Smooth muscle cell (in vitro differentiated cells): ENCODE data around the gene PITRM1. TPM values are rescaled to one million over a fixed set of nuclear protein-coding genes. Genes with fewer than 3 reads are reported as not detected.
A peak's percentile ranks its signal among the peaks of the same experiment; 100 is the strongest.
"Not testable (repeated sequence)": the region's sequence is repeated elsewhere in the genome, so short reads cannot be mapped to it uniquely, and the experiment has no call there.

Experiments used
- DNase-seq: peaks from one replicate; lab custom pipeline; 2025; ENCODE audit not compliant: unreplicated experiment; lab: John Stamatoyannopoulos, UW
- H2AFZ ChIP-seq: fragments of 200-600 bp; sonication (generic); 2 replicates; pipeline ENCODE4 v1.6.0; 2016; ENCODE audit warnings: antibody characterized with exemption, low read depth, mild to moderate bottlenecking
- H3F3A ChIP-seq: fragments of 200-600 bp; sonication (generic); 2 replicates; pipeline ENCODE4 v1.6.0; 2017; ENCODE audit warnings: antibody characterized with exemption, low read depth
- H3K27ac ChIP-seq: fragments of 200-600 bp; sonication (generic); 2 replicates; pipeline ENCODE4 v1.5.1; 2016; ENCODE audit warnings: low read depth, mild to moderate bottlenecking
- H3K27me3 ChIP-seq: fragments of 200-600 bp; sonication (generic); 2 replicates; pipeline ENCODE4 v1.6.1; 2016; ENCODE audit warnings: low read depth, mild to moderate bottlenecking
- H3K36me3 ChIP-seq: fragments of 200-600 bp; sonication (generic); 2 replicates; pipeline ENCODE4 v1.5.1; 2016; ENCODE audit warnings: low read depth
- H3K4me1 ChIP-seq: fragments of 200-600 bp; sonication (generic); 2 replicates; pipeline ENCODE4 v1.5.1; 2016; ENCODE audit warnings: low read depth
- H3K4me2 ChIP-seq: fragments of 200-600 bp; sonication (generic); 2 replicates; pipeline ENCODE4 v1.6.0; 2016; ENCODE audit warnings: mild to moderate bottlenecking
- H3K4me3 ChIP-seq: fragments of 200-600 bp; sonication (generic); 2 replicates; pipeline ENCODE4 v1.5.1; 2016; ENCODE audit warnings: mild to moderate bottlenecking
- H3K79me2 ChIP-seq: fragments of 200-600 bp; sonication (generic); 2 replicates; pipeline ENCODE4 v1.6.0; 2016; ENCODE audit warnings: low read depth, mild to moderate bottlenecking
- H3K9ac ChIP-seq: fragments of 200-600 bp; sonication (generic); 2 replicates; pipeline ENCODE4 v1.6.0; 2016; ENCODE audit warnings: low read depth
- H3K9me3 ChIP-seq: fragments of 200-600 bp; sonication (generic); replicated peaks from 2 replicates; pipeline ENCODE4 v1.5.1; 2016; ENCODE audit warnings: low read depth
- H4K20me1 ChIP-seq: fragments of 200-600 bp; sonication (generic); 2 replicates; pipeline ENCODE4 v1.6.0; 2016; ENCODE audit warnings: low read depth
- whole genome bisulfite sequencing: methylation state at CpG from one replicate; pipeline ENCODE4 v1.1.7; 2016; ENCODE audit warnings: low lambda C conversion rate; 5-methylcytosine and 5-hydroxymethylcytosine counted together
- polyA plus RNA-seq: library from polyadenylated mRNA; unstranded; fragments of >200 nt; fragmentation: Nextera tagmentation; extraction: Ambion mirVana; gene quantifications from 2 replicates; pipeline ENCODE4 v1.2.1, GENCODE V29; 2016
- total RNA-seq: library from RNA; depleted of rRNA; stranded (reverse); fragments of >200 nt; gene quantifications from 2 replicates; pipeline ENCODE4 v1.2.3, GENCODE V29; 2014
- TF ChIP-seq, protein P1 (sequence below): fragments of 200-600 bp; sonication (generic); IDR thresholded peaks from 2 replicates; pipeline ENCODE4 v1.5.1; 2017; ENCODE audit warnings: borderline replicate concordance, mild to moderate bottlenecking, antibody characterized with exemption; ENCODE audit not compliant: insufficient read depth, poor library complexity, severe bottlenecking

Gene PITRM1
- total and polyA plus RNA-seq, 2 experiments from 2014 or later: 49.2 to 61.3 TPM

DNA sequence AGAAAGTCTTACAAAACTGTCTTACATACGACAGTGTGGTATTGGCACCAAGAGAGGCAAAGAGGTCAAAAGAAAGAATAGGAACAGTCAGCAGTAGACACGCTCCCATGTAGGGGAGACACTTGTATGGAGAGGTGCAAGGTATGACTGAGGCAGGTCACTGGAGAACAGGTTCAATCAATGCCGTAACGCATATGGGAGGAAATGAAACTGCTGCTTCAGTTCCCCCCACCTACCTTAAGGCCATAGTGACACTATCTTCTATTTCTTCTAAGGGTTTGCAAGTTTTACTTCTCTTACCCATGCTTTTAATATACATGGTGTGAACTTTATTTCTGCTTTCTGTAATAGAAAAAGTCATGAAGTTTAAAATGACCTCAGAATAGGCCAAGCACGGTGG lies 5.5 kb upstream of the PITRM1 start:
- 94% methylated on average over 5 of the region's 5 CpGs for WGBS
- Histone ChIP-seq H3K36me3 (no peaks in the 10 kb centered on the region), H2AFZ (no peak overlapping the region), H3K4me1 (no peaks in the 10 kb centered on the region), H3K9me3 (no peaks in the 10 kb centered on the region), H3K4me3 (no peak overlapping the region), H4K20me1 (no peaks in the 10 kb centered on the region), H3K27ac (no peak overlapping the region), H3K9ac (no peak overlapping the region), H3F3A (peaks cover 9% of the 10 kb centered on the region), H3K4me2 (no peak overlapping the region), H3K79me2 (no peaks in the 10 kb centered on the region), H3K27me3 (no peaks in the 10 kb centered on the region)
- TF ChIP-seq, protein P1, sequence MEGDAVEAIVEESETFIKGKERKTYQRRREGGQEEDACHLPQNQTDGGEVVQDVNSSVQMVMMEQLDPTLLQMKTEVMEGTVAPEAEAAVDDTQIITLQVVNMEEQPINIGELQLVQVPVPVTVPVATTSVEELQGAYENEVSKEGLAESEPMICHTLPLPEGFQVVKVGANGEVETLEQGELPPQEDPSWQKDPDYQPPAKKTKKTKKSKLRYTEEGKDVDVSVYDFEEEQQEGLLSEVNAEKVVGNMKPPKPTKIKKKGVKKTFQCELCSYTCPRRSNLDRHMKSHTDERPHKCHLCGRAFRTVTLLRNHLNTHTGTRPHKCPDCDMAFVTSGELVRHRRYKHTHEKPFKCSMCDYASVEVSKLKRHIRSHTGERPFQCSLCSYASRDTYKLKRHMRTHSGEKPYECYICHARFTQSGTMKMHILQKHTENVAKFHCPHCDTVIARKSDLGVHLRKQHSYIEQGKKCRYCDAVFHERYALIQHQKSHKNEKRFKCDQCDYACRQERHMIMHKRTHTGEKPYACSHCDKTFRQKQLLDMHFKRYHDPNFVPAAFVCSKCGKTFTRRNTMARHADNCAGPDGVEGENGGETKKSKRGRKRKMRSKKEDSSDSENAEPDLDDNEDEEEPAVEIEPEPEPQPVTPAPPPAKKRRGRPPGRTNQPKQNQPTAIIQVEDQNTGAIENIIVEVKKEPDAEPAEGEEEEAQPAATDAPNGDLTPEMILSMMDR: no peak
- no peak for DNase-seq

DNA sequence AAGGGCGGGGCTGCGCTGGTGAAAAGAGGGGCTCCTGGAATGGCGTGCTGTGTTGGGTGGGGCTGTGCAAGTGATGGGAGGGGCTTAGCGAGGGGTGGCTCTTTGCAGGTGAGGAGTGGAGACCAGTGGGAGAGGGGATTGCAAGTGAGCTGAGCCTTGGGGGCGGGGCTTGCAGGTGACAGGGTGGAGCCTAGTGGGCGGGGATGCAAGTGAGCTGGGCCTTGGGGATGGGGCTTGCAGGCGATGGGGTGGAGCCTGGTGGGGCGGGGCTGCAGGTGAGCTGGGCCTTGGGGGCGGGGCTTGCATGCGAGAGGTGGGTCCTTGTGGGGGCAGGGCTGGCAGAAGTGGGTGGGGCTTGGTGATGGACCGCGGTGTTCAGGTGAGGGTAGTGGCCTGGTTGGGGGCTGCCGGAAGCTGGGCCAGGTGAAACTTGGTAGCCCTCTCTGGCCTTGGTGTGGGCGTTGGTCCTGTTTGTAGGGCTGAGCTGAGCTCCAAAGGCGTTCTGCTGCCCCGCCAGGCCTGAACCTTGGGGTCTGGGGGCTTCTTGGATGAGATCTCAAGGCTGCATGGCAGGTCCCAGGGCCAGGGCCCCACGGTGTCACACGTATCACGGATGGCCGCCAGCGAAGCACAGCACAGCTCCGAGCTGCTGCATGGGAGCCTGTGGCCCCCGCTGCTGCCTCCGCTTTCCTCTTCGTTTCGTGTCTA lies 743 bp upstream of the PITRM1 start:
- H3K4me1 ChIP-seq: no peaks in the 10 kb centered on the region
- TF ChIP-seq, protein P1: no peak
- no peaks in the 10 kb centered on the region for H3K27me3 ChIP-seq
- peaks cover 9% of the 10 kb centered on the region for H3F3A ChIP-seq
- H4K20me1 ChIP-seq: peaks cover 14% of the 10 kb centered on the region
- H3K36me3 ChIP-seq: no peaks in the 10 kb centered on the region
- WGBS: 90% methylated on average over 13 of the region's 26 CpGs
- H3K4me2 ChIP-seq: peak overlapping the region; percentile 78
- peak overlapping the region; percentile 54 for H3K4me3 ChIP-seq
- no peaks in the 10 kb centered on the region for H3K9me3 ChIP-seq
- DNase-seq: no peak
- H2AFZ ChIP-seq: no peak overlapping the region
- H3K9ac ChIP-seq: no peak overlapping the region
- H3K27ac ChIP-seq: no peak overlapping the region
- peaks cover 18% of the 10 kb centered on the region for H3K79me2 ChIP-seq

DNA sequence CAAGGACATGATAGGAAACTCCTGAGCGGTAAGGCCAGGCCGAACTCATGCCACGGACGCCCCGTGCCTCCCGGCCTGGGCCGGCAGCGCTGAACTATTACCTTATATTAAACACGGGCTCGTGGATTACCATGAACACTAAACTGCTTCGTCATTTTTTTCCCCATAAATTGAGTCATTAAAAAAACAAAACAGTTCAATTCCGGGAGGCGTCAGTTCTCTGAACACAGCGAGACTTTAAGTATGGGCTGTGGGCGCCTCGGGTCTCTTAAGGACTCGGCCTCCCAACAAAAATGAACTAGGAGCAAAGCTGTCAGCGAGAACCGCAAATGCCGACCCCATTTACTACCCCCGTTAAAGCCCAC lies 519 bp downstream of the PITRM1 start:
- Histone ChIP-seq H3K27ac (peak overlapping the region; percentile 87), H4K20me1 (peaks cover 14% of the 10 kb centered on the region), H3F3A (peaks cover 9% of the 10 kb centered on the region), H3K9me3 (no peaks in the 10 kb centered on the region), H3K4me3 (peak overlapping the region; percentile 90), H3K9ac (peak overlapping the region; percentile 94), H3K36me3 (peaks cover under 1% of the 10 kb centered on the region), H3K4me1 (no peaks in the 10 kb centered on the region), H3K79me2 (peaks cover 18% of the 10 kb centered on the region), H3K27me3 (no peaks in the 10 kb centered on the region), H2AFZ (peak overlapping the region; percentile 59), H3K4me2 (peak overlapping the region; percentile 94)
- WGBS: 4% methylated on average over 21 of the region's 21 CpGs
- TF ChIP-seq, protein P1: no peak
- no peak for DNase-seq

DNA sequence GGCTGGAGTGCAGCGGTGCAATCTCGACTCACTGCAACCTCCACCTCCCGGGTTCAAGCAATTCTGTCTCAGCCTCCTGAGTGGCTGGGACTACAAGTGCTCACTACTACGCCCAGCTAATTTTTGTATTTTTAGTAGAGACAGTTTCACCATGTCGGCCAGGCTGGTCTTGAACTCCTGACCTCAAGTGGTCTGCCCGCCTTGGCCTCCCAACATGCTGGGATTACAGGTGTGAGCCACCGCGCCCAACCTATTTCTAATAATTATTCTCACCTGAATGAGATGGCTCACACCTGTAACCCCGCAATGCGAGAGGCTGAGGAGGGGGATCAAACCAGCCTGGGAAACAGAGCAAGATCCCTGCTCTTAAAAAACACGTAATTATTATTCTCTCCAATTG lies 1.1 kb downstream of the PITRM1 start:
- not testable (repeated sequence) for H3K4me1 ChIP-seq, H3K36me3 ChIP-seq
- peak overlapping the region; percentile 94 for H3K9ac ChIP-seq

More for the DNA sequence above, 1.1 kb downstream of the PITRM1 start:
- Histone ChIP-seq H3K4me2 (peak overlapping the region; percentile 94), H3K4me3 (peak overlapping the region; percentile 90), H3K79me2 (peaks cover 18% of the 10 kb centered on the region), H3K27ac (peak overlapping the region; percentile 87), H4K20me1 (peaks cover 14% of the 10 kb centered on the region)
- WGBS: 95% methylated on average over 11 of the region's 11 CpGs
- not testable (repeated sequence) for DNase-seq, H2AFZ ChIP-seq, H3F3A ChIP-seq, H3K9me3 ChIP-seq, H3K27me3 ChIP-seq
